ENCODE results near the gene PHC3.

Gene PHC3

DNA sequence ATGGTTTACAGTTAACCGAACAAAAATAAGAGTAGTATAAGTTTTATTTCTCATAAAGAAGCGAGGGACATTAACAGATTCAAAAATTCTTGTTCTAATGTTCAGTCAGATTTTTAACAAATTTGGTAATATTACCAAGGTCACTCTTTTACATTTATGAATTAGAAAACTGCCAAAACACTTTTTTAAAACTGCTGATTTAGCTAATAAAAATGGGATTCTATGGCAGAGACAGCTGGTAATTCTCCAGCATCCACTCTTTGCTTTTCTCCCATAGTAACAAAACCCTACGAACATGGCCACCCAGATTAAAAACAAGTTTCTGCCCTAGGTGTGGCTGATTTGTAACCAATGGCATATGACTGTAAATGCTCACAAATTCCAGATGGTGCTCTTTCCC, 72.6 kb downstream of the PHC3 start:
- peaks cover 36% of the 10 kb centered on the region for H3K36me3 ChIP-seq (ENCODE audit: control insufficient read depth, insufficient read depth, low read length)

DNA sequence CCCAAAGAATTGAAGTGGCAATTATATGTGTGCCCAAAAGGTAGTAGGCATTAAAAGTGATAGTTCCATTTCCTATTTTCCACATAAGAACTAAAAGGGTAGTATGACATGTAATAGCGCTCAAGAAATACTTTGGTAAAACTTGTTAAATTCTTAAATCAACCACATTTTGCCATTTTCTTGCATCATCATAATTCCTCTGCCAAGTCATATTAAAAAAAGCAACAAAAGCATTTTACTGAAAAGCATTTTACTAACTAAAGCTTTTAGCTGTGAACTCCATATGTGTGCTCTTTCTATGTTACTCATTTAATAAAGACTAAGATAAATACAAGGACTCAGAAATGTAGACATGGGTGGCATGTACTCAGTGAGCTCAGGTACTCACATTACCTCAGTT, 73.6 kb downstream of the PHC3 start:
- H3K27me3 ChIP-seq (replicated peaks; ENCODE audit: control insufficient read depth, insufficient read depth, low read length, poor library complexity, severe bottlenecking) = no peaks in the 10 kb centered on the region
- DNase-seq = no peak
- H3K27ac ChIP-seq (ENCODE audit: insufficient read depth, low read length, poor library complexity, severe bottlenecking) = no peak overlapping the region
- H3K9me3 ChIP-seq (ENCODE audit: control insufficient read depth, low read length) = no peaks in the 10 kb centered on the region
- no peak overlapping the region for H3K4me3 ChIP-seq (ENCODE audit: insufficient read depth, low read depth, low read length, poor library complexity, severe bottlenecking)
- H3K4me1 ChIP-seq (ENCODE audit: control insufficient read depth, insufficient read depth, low read length, poor library complexity, severe bottlenecking) = peaks cover 13% of the 10 kb centered on the region
- H3K36me3 ChIP-seq (ENCODE audit: control insufficient read depth, insufficient read depth, low read length) = peaks cover 37% of the 10 kb centered on the region

More for the DNA sequence above, 72.6 kb downstream of the PHC3 start:
- no peak for DNase-seq
- H3K27me3 ChIP-seq (replicated peaks; ENCODE audit: control insufficient read depth, insufficient read depth, low read length, poor library complexity, severe bottlenecking) = no peaks in the 10 kb centered on the region
- H3K4me1 ChIP-seq (ENCODE audit: control insufficient read depth, insufficient read depth, low read length, poor library complexity, severe bottlenecking) = peaks cover 13% of the 10 kb centered on the region
- H3K4me3 ChIP-seq (ENCODE audit: insufficient read depth, low read depth, low read length, poor library complexity, severe bottlenecking) = no peak overlapping the region
- H3K27ac ChIP-seq (ENCODE audit: insufficient read depth, low read length, poor library complexity, severe bottlenecking) = no peak overlapping the region
- no peaks in the 10 kb centered on the region for H3K9me3 ChIP-seq (ENCODE audit: control insufficient read depth, low read length)

DNA sequence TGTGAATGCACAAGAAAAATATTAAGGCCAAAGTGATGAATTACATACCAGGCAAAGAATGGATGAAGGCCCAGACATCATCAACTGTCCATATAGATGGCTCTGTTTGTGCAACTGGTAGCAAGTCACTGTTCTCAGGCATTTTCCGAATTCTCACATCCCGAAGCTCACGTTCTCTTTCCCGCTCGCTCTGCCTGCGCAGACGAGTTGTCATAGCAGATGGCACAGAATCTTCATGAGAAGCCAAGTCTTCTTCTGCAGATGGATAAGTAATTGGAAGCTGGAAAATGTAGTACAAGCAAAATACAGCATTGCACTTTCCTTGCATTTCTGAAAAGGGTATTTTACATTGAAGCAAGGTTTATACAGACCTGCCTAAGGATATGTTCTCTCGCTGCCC, 79.1 kb downstream of the PHC3 start:
- Histone ChIP-seq H3K9me3 (ENCODE audit: control insufficient read depth, low read length) (no peaks in the 10 kb centered on the region), H3K4me1 (ENCODE audit: control insufficient read depth, insufficient read depth, low read length, poor library complexity, severe bottlenecking) (no peaks in the 10 kb centered on the region), H3K27ac (ENCODE audit: insufficient read depth, low read length, poor library complexity, severe bottlenecking) (no peak overlapping the region), H3K27me3 (replicated peaks; ENCODE audit: control insufficient read depth, insufficient read depth, low read length, poor library complexity, severe bottlenecking) (no peaks in the 10 kb centered on the region), H3K36me3 (ENCODE audit: control insufficient read depth, insufficient read depth, low read length) (peaks cover 55% of the 10 kb centered on the region), H3K4me3 (ENCODE audit: insufficient read depth, low read depth, low read length, poor library complexity, severe bottlenecking) (no peak overlapping the region)
- DNase-seq = no peak

GRCh38 chr3:170100944-170101343, 80.6 kb downstream of the PHC3 start:
- Histone ChIP-seq H3K27me3 (replicated peaks; ENCODE audit: control insufficient read depth, insufficient read depth, low read length, poor library complexity, severe bottlenecking) (no peaks in the 10 kb centered on the region), H3K4me1 (ENCODE audit: control insufficient read depth, insufficient read depth, low read length, poor library complexity, severe bottlenecking) (no peaks in the 10 kb centered on the region), H3K4me3 (ENCODE audit: insufficient read depth, low read depth, low read length, poor library complexity, severe bottlenecking) (no peak overlapping the region), H3K9me3 (ENCODE audit: control insufficient read depth, low read length) (no peaks in the 10 kb centered on the region), H3K36me3 (ENCODE audit: control insufficient read depth, insufficient read depth, low read length) (peaks cover 70% of the 10 kb centered on the region), H3K27ac (ENCODE audit: insufficient read depth, low read length, poor library complexity, severe bottlenecking) (no peak overlapping the region)
- DNase-seq = no peak

DNA sequence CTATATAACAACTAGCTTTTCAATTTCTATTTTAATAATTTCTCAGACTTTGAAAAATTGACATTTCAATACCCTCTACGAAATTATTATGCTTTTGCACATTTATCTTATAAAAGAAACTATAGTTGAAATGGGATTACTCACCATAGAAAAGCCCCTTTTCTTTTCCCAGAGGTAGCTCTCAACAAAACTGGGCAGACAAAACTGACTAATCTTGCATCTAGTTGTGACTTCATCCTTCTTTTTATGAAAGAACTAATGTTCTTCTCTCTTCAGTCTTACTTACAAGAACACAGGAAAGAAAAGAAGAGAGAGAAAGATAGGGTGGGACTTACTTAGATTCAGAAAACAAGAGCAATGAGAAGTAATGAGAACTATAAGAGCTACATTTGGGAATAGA, 82.8 kb downstream of the PHC3 start:
- peaks cover 85% of the 10 kb centered on the region for H3K36me3 ChIP-seq (ENCODE audit: control insufficient read depth, insufficient read depth, low read length)
- H3K9me3 ChIP-seq (ENCODE audit: control insufficient read depth, low read length) = no peaks in the 10 kb centered on the region
- no peak for DNase-seq
- H3K4me1 ChIP-seq (ENCODE audit: control insufficient read depth, insufficient read depth, low read length, poor library complexity, severe bottlenecking) = no peaks in the 10 kb centered on the region
- no peak overlapping the region for H3K4me3 ChIP-seq (ENCODE audit: insufficient read depth, low read depth, low read length, poor library complexity, severe bottlenecking)
- H3K27me3 ChIP-seq (replicated peaks; ENCODE audit: control insufficient read depth, insufficient read depth, low read length, poor library complexity, severe bottlenecking) = no peaks in the 10 kb centered on the region
- no peak overlapping the region for H3K27ac ChIP-seq (ENCODE audit: insufficient read depth, low read length, poor library complexity, severe bottlenecking)

- DNase-seq = no peak
- H3K9me3 ChIP-seq (ENCODE audit: control insufficient read depth, low read length) = no peaks in the 10 kb centered on the region
- H3K4me1 ChIP-seq (ENCODE audit: control insufficient read depth, insufficient read depth, low read length, poor library complexity, severe bottlenecking) = no peaks in the 10 kb centered on the region
- no peak overlapping the region for H3K4me3 ChIP-seq (ENCODE audit: insufficient read depth, low read depth, low read length, poor library complexity, severe bottlenecking)
- peaks cover 67% of the 10 kb centered on the region for H3K36me3 ChIP-seq (ENCODE audit: control insufficient read depth, insufficient read depth, low read length)
- no peaks in the 10 kb centered on the region for H3K27me3 ChIP-seq (replicated peaks; ENCODE audit: control insufficient read depth, insufficient read depth, low read length, poor library complexity, severe bottlenecking)
- H3K27ac ChIP-seq (ENCODE audit: insufficient read depth, low read length, poor library complexity, severe bottlenecking) = no peak overlapping the region
These were observed 85.2 kb downstream of the PHC3 start for GRCh38 chr3:170096342-170096741.

DNA sequence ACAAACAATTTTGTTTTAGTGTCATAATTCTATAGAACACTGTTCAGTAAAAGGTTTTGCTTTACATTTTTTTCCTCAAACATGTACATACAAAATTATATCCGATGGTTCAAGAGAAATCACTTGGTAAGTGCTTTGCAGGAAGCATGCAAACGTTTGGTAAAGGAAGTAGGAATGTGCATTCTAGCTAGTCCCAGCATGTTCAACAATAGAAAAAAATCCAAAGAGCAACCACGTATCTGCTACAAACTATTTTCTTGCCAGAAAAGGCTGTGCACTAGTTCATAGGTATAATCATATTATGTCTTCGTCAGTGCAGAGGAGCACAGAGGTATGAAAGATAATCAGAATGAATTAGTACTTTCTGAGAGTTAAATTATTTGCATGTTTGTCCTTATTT, 85.8 kb downstream of the PHC3 start:
- Histone ChIP-seq H3K4me3 (ENCODE audit: insufficient read depth, low read depth, low read length, poor library complexity, severe bottlenecking) (no peak overlapping the region), H3K27me3 (replicated peaks; ENCODE audit: control insufficient read depth, insufficient read depth, low read length, poor library complexity, severe bottlenecking) (no peaks in the 10 kb centered on the region), H3K9me3 (ENCODE audit: control insufficient read depth, low read length) (no peaks in the 10 kb centered on the region), H3K27ac (ENCODE audit: insufficient read depth, low read length, poor library complexity, severe bottlenecking) (no peak overlapping the region), H3K36me3 (ENCODE audit: control insufficient read depth, insufficient read depth, low read length) (peaks cover 61% of the 10 kb centered on the region), H3K4me1 (ENCODE audit: control insufficient read depth, insufficient read depth, low read length, poor library complexity, severe bottlenecking) (no peaks in the 10 kb centered on the region)
- no peak for DNase-seq

DNA sequence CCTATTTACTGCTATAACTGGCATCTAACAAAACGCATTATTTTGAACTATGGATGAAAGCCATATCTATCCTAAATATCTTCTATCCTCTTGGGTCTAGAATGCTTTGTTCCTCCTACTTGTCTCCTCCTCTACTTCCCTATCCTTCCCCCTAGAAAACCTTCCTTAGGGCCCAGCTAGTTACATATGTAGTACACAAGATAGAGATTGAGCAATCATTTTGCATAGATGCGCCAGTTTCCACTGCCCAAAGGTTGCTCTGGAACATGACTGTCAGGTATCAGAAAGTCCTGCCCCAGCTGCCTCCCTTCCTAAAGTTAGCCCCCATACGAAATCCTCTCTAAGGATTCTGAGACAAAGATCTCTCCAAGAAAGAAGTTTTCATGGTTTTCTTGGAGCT, 88.6 kb downstream of the PHC3 start:
- DNase-seq = no peak
- H3K9me3 ChIP-seq (ENCODE audit: control insufficient read depth, low read length) = no peaks in the 10 kb centered on the region
- no peaks in the 10 kb centered on the region for H3K4me1 ChIP-seq (ENCODE audit: control insufficient read depth, insufficient read depth, low read length, poor library complexity, severe bottlenecking)
- H3K36me3 ChIP-seq (ENCODE audit: control insufficient read depth, insufficient read depth, low read length) = peaks cover 48% of the 10 kb centered on the region
- H3K27ac ChIP-seq (ENCODE audit: insufficient read depth, low read length, poor library complexity, severe bottlenecking) = no peak overlapping the region
- H3K4me3 ChIP-seq (ENCODE audit: insufficient read depth, low read depth, low read length, poor library complexity, severe bottlenecking) = no peak overlapping the region
- H3K27me3 ChIP-seq (replicated peaks; ENCODE audit: control insufficient read depth, insufficient read depth, low read length, poor library complexity, severe bottlenecking) = no peaks in the 10 kb centered on the region

GRCh38 chr3:170090601-170090981, 90.9 kb downstream of the PHC3 start:
- H3K27me3 ChIP-seq (replicated peaks; ENCODE audit: control insufficient read depth, insufficient read depth, low read length, poor library complexity, severe bottlenecking) = no peaks in the 10 kb centered on the region
- no peak for DNase-seq
- no peaks in the 10 kb centered on the region for H3K4me1 ChIP-seq (ENCODE audit: control insufficient read depth, insufficient read depth, low read length, poor library complexity, severe bottlenecking)
- H3K27ac ChIP-seq (ENCODE audit: insufficient read depth, low read length, poor library complexity, severe bottlenecking) = no peak overlapping the region
- no peaks in the 10 kb centered on the region for H3K9me3 ChIP-seq (ENCODE audit: control insufficient read depth, low read length)
- peaks cover 41% of the 10 kb centered on the region for H3K36me3 ChIP-seq (ENCODE audit: control insufficient read depth, insufficient read depth, low read length)
- no peak overlapping the region for H3K4me3 ChIP-seq (ENCODE audit: insufficient read depth, low read depth, low read length, poor library complexity, severe bottlenecking)

DNA sequence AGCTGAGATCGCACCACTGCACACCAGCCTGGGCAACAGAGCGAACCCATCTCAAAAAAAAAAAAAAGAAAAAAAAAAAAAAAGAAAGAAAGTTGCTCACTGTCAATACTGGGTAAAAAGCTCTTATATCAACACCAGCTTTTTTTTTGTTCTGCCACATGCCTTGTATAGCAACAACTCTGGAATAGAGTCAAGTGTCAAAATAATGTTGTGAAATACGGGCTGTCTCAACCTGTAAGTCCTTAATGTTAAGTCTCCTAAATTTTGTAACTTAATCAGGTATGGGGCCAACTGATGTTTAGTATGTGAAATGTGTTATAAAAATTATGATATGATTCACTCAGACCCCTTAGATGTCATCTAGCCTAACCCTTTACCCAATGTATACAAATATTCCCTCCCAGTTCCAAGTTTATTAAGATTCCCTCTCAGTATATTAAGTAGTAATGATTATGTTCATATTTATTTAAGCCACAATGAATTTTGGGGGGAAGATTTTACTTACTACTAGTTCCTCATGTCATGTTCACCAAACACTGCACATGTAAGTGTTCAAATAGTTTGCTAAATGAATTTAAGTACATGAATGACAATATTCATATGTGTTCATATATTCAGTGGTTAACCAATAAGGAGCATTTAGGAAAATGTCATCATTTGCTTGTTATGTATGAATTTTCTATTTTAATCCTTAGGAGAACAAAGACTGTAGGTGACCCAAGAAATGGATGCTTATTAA, 91.5 kb downstream of the PHC3 start:
- DNase-seq = no peak
- Histone ChIP-seq H3K27me3 (replicated peaks; ENCODE audit: control insufficient read depth, insufficient read depth, low read length, poor library complexity, severe bottlenecking) (no peaks in the 10 kb centered on the region), H3K4me1 (ENCODE audit: control insufficient read depth, insufficient read depth, low read length, poor library complexity, severe bottlenecking) (no peaks in the 10 kb centered on the region), H3K36me3 (ENCODE audit: control insufficient read depth, insufficient read depth, low read length) (peaks cover 38% of the 10 kb centered on the region), H3K27ac (ENCODE audit: insufficient read depth, low read length, poor library complexity, severe bottlenecking) (no peak overlapping the region), H3K9me3 (ENCODE audit: control insufficient read depth, low read length) (no peaks in the 10 kb centered on the region), H3K4me3 (ENCODE audit: insufficient read depth, low read depth, low read length, poor library complexity, severe bottlenecking) (no peak overlapping the region)

Measured in effector memory CD4-positive, alpha-beta T cell (primary cell).